NCI-H2081 treated with DMSO at 0.1 percent for 48 hours (cell line): ENCODE data around the gene ARMC8.

Source experiments
- DNase-seq: peaks from one replicate; lab custom pipeline; 2025; lab: John Stamatoyannopoulos, UW

Gene ARMC8

DNA sequence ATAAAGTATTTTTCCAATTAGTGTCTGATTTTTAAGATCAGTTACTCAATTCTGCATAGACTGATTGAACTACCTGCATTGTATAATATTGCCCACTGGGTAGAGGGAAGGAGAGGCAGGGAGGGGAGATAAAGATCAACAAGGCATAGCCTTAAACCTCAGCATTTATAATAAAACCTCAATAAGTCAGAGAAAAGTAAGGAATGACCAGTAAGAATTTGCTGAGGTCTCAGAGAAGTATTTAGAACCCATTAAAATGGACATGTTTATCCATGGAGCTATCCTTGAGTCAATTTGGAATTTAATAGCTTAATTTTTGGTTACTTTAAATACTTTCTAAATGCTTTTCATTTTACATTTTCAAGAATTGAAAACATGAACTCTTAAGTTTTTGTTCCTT, 62.5 kb downstream of the ARMC8 start:
- no peak for DNase-seq

DNA sequence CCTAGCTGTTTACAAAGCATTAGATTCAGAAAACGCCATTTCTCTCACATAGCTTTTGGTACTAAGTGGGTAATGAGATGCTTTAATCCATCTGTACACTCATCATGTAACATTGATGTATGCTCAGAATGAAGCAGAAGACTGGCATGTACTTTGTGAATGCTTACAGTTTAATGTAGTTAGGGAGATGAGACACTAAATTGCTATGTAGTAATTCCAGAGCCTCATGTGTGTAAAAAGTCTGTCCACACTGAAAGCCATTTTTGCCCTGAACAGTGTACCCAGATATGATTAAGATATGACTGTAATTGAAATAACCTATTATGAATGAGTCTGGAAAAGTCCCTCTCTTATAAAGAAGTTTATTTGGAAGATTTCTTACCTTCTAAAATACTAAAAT, 66.5 kb downstream of the ARMC8 start:
- no peak for DNase-seq

DNA sequence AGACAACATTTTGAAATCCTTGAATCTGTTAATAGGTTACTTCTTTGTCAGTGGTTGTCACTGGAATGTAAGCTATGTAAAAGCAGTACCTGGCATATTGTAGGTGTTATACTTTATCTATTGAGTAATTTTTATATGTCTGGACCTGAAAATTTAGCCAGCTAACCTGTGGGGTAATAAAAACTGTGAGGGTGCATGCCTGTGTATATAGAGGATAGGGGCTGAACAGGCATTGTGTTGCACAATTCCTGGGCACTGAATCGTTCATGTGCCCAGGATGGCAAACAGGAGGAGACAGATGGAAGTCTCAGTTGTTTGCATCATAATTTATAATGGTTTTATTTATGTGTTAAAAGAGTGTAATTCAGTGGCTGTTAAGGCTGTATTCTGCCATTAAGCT, 67.1 kb downstream of the ARMC8 start:
- no peak for DNase-seq

DNA sequence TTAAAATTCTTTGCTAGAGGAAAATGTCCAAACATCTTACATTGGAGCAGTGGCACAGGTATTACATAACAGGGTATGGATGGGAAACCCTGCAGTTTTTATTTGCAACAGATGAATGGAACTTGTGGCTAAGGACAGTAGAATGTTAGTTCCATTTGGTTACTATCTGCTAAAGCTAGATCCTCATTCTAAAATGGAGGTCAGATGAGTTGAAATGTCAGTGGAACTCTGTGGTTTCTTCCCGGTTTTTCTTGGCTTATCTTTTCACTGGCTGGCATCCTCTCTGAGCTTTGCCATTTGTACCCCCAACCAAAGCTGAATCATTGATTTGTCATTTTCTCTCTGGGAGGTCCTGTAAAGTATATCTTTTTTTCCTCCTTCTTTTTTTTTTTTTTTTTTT, 68.9 kb downstream of the ARMC8 start:
- DNase-seq = no peak

DNA sequence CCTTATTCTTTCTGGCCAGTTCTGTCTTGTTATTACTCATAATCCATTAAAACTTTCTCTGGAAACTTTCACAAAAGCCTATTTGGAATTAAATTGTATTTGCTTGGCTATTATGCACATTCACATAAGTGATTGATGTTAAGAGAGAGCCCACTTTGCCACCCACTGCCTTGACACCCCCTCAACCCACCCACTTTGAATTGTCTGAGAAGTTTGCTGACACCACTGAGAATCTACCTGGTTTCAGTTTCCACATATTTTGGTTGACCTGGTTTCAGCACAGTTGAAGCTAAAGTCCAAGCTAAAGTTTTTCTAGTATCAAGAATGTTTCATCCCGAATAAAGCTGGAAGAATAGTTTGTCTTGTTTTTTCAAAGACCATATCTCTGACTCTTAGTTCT, 70.9 kb downstream of the ARMC8 start:
- no peak for DNase-seq

DNA sequence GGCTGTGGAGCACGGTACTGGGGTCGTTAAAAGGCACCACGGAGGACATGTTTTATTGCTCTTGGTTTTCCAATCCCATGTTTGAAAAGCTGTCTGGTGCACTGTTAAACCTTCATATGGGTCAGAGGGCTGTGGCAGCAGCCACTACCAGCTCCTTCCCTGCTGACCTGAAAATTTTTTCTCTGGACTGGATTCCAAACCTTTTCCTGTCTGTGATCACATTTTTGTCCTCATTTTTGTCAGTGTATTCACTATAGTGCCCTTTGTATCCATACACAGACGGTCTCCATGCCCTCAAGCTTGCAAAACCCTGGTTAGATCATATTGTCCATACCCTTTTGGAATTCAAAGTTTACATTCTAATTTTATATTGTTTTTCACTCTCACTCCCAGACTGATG, 72.0 kb downstream of the ARMC8 start:
- DNase-seq = no peak

DNA sequence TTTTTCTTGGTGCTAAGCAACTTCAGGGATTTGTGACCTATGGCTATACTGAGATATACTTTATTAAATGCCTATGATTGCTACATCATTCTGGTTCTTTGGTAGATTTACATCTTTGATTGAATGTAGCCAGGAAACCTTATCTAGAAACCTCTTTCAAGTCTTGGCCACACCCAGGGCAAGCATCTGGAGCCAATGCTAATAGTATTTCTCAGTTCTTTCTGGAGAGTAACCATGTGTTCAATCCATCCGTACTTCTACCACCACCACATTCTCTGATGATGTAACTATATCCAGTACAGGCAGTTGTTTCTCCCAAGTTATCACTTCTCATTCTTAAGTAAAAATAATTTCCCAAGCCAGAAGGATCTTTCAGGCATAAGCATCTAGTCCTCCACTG, 73.5 kb downstream of the ARMC8 start:
- no peak for DNase-seq

DNA sequence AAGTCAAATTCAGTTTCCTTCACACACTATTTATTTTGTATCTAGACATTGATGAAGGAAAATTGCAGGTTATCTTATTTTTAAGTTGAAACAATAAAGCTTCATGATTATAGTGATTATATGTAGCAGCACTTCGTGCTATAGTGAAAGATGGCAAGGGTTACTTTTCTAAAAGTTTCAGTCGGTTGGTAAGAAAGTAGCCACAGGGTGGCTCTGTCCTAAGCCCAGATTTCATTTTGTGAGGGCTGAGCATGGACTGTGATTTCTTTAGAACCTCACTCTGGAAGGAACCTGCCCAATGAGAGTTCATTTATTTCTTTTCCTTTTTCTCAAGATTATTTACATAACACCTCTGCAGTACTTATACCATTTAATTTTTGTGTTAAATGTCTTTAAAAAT, 76.0 kb downstream of the ARMC8 start:
- DNase-seq = no peak

DNA sequence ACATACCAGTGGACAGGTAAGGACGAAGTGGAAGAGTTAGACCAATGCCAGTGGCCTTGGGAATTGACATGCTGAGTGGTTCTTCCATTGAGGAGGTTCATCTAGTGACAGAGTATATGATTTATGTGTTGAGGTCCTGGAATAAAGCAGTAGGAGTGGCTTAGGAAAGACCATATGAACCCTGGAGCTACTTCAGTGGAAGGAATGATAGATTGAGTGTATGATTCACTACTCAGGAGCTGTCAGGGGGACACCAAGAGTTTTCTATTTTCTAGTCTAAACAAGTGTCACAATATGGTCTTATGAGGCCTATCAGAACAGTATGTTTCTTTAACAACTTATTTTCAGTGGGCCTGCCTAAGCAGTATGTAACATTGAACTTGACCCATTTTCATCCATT, 78.6 kb downstream of the ARMC8 start:
- no peak for DNase-seq

DNA sequence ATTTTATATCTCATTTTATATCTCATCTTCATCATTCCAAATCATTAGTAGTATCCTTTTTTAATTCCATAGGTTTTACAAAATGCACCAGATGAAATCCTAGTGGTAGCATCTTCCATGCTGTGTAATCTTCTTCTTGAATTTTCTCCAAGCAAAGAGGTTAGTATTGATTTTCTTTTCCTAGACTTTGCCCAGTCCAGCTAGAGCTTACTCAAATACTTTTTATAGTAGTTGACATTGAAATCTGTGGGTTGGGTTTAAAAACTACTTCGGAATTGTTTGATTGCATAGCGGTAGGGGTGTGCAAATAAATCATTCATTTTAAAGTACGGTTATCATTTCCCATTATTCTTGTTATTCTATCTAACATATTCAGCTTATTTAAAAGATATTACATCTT, 80.0 kb downstream of the ARMC8 start:
- DNase-seq = no peak

DNA sequence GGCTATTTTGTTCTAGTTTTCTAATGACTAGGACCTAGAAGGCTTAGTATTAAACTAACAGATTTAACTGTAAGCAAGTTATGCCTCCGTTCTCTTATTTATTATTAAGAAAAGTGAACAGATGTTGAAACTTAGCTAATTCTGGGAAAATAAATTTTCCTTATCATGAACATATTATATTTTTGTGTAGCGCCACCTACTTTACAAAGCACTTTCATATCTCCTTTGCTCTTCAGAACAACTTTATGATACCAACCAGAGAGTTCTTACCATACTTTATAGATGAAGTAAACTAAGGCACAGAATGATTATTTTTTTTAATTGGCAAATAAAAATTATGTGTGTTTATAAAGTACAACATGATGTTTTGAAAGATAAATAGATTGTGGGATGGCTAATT, 83.1 kb downstream of the ARMC8 start:
- no peak for DNase-seq

DNA sequence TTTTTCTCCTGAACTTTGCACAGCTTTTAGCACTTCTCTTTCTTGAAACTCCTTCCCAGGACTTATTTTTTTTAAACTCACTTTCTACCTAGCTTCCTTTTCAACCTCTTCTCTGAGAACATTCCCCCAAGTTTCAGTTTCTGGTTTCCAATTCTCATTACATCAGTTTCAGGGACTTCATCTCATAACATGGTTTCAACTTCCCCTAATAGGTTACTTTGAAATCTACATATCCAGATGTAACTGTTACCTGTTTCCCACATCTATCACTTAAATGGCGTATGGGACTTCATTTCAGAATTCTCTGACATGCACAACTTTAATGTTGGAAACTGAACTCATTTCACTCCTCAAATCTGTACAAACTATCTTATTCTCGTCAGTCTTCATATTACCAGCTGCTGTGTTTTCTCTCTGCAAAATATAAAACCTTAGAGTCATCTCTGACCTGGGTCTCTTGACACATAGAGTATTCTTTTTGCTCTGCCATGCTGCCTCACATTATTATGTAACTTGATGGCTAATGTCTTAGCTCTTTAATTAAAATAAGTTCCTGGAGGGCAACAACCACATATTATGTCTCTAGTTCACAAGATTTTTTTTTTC, 84.2 kb downstream of the ARMC8 start:
- DNase-seq = no peak

DNA sequence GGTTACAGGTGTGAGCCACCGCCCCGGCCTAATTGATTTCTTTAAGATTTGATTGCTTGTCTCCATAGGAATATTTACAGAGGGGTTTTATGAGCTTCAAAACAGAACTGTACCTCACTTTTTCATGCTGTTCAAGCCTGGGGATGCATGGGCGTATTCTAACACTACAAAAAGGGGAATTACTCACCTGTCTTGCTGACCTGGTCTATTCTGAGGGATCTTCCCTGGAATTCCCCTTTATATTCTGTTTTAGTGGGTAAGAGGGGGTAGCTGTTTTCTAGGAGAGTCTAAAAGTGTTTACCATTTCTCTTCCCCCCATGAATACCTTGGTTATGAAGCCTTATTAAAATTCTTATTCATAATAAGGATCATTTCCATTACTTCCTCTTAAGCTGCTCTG, 94.5 kb downstream of the ARMC8 start:
- no peak for DNase-seq

DNA sequence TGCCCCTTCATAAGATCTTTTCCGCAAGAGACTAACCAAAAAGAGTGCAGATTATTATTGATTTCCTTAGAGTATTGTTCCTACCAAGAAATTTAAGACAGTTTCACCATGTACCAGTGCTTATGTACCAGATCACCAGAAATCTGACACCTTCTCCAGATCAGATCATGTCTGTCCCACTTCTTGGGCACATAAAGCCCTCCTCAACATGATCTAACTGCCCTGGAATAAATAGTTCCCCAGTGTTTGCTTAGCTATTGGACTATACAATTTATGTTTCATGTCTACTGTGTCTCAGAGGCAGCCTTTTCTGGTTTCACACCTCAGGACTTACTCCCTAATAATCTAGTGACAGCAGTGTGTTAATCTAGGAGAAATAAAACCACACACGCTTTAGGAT, 95.7 kb downstream of the ARMC8 start:
- DNase-seq = no peak

DNA sequence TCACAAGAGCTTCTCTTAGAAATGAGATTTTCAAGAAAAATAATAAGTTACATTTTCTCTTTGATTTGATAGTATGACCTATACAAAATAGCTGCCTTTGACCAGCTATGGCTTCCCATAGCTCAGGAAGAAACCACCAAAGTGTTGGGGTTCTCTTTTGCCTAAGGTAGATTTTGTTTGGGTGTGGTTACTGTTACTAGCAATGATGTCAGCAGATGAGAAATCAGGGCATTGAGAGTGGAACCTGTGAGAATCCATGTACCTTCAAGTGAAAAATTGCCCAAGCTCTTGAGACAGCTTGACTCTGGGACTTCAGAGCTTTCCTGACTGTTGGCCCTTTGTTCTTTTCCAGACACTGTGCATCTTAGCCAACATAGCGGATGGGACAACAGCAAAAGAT, 97.0 kb downstream of the ARMC8 start:
- no peak for DNase-seq

DNA sequence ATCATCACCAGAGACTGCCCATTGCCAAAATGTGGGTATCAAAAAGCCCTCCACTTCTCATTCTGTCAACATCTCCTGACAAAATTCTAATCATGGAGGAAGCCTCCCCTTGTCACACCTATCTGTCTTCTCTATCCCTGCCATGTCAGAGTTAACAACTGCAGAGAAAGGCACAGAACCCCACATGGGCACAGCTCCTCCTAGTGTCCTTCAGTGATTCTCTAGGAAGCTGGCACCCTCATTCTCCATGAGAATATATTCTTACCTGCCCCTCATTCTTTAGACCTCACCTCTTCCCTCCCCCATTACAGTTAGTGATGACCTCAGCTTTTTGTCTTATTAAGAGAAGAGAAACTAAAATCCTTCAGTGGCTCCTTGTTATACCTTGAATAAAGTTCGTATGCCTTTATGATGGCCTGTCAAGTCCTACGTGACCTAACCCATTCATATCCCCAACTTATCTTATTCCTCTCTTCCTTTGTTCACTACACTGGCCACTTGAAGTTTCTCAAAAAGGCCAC, 97.9 kb downstream of the ARMC8 start:
- DNase-seq = no peak

DNA sequence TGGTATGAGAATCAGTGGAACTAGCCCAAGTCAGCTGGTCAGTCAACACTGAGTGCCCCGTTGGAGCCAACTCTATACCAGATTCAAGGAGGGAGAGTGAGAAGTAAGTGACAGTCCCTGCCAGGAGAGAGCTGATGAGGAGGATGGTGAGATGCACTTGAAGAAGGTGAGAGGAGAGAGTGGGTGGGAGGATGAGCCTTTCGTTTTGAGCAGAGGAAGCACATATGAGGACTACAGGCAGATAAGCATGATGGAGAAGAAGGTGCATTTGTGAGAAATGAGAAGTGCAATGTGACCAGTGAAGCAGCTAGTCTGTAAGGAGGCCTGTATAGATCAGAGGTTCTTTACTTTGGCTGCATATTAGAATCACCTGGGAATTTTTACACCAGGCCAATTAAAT, 102.2 kb downstream of the ARMC8 start:
- no peak for DNase-seq

DNA sequence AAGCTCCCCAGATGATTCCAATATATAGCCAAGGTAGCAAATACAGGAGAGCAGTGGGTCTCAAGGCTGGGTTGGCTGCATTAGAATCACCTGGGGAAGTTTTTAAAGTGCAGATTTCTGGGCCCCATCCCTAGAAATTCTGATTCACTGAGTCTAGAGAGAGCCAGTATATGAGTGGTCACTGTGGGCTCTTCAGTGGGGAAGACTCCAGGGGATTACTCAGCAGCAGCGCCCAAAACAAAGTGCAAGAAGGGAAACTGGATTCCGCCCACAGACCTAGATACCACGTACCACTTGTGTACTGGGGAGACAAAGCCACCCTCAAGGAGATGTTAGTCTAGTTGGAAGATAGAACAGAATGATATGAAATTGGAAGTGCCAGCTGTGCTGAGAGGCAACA, 102.6 kb downstream of the ARMC8 start:
- no peak for DNase-seq

DNA sequence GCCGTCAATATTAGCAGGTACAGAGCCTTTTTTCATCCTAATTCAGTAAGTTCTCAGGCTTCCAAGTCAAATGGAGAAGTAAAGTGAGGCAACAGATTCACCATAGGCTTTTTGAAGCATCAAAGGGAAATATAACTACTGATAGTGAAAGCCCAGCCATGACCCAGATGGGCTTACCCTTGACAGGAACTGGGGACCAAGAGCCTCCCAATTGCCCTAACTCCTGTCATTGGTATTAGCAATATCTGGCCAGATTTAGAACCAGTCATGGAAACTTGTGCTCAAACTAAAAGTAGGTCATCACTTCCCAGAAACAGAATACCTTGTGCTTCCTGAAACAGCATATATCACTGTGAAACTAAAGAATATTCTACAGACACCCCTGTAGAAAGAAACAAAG, 109.5 kb downstream of the ARMC8 start:
- no peak for DNase-seq

DNA sequence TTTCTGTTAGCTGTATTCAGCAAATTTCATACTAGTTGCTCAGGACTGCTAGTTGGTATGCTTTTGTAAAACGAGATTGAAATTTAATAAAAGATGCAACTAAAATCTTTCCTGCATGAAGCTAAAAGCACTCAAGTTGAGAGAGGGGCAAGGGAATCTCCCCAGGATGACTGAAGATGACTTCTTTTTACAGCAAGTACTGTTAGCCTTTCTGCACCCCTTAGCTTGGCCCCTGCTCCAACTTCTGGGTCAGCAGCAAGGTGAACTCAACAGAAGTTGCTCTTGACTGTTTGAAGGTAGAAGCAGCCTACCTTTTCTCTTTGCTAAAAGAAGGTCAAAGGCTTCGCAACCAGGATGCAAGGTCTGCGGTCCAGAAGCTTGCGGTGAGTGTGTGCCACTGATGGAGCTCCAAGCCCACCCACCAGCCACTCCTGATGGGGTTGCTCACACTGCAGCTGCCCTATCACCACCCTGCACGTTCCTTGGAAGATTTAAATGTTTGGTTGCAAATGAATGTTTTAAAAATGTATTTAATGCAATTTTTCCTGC, 110.0 kb downstream of the ARMC8 start:
- no peak for DNase-seq

DNA sequence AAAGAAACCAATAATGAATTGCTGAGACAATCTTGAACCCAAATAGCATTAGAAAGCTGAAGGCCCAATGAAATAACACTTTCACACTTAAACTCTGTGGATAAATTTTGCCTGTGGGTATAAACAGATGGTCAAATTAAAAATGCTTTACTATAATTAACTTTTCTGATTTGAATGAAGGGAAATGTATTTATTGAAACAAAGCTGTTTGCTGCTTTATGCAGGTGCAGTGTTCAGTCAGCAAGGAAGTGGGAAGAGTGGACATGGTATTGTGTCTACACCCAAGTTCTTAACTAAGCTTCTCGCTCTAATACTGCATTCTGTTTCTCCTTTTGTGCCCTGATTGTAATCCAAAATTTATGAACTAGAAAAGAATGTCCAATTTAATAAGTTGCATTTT, 110.8 kb downstream of the ARMC8 start:
- no peak for DNase-seq

DNA sequence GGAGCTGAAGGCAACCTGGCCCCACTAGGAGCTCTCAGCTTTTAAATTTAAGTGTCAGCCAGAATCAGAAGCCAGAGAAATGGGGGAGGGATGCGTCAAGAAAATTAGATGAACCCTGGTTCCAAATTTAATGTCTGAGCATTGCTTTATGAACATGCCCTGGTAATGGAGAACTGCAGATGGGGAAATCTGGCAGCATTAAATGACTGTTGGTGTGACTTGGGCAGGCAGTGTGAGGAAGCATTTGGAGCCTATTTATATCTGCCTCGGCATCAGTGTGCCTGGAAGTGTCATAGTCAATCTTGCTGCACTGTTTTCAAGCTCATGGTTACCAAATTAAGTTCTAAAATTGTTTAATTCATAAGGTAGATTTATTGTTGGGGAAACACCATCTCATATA, 113.5 kb downstream of the ARMC8 start:
- DNase-seq = no peak

DNA sequence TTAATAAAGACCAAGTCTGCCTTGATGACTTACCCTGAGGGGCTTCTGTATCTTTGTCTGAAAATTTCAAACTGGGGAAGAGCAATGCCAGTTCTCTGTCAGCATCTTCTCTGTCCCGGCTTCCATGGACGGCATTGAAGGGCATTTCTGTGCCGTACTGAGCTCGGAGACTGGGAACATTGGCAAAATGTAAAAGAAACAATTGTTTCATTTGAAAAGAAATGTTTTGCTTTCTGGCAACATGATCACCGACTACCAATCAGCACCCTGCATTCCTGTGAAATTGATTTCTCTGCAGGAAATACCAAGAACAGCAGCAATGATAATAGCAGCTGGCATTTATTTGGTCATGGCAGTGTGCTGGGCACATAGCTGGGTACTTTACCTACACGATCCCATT, 116.4 kb downstream of the ARMC8 start:
- DNase-seq = no peak

DNA sequence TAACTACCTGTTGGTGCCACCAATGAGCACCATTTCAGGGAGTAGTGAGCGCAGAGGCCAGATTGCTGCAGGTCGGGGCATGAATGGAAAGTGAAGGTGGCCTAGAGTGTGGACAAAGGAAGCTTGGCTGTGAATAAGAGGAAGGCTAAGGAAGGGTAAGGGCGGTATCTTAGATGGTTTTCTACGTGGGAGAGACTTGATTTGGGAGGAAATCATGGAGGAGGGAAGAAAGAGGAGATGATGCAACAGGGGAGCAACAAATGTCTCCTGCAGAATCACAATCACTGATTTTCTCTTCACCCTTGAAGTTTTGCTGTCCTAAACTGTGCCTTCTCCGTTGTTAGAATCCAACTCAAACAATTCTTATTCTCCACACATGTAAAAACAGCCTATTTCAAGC, 120.8 kb downstream of the ARMC8 start:
- no peak for DNase-seq
